ENCODE results near the gene SLC1A4. TPM values are rescaled to one million over a fixed set of nuclear protein-coding genes. Genes with fewer than 3 reads are reported as not detected.
A peak's percentile ranks its signal among the peaks of the same experiment; 100 is the strongest.

SLC1A4 gene
- total and polyA plus RNA-seq, 2 experiments from 2014 or later: 27.4 to 51.9 TPM

DNA sequence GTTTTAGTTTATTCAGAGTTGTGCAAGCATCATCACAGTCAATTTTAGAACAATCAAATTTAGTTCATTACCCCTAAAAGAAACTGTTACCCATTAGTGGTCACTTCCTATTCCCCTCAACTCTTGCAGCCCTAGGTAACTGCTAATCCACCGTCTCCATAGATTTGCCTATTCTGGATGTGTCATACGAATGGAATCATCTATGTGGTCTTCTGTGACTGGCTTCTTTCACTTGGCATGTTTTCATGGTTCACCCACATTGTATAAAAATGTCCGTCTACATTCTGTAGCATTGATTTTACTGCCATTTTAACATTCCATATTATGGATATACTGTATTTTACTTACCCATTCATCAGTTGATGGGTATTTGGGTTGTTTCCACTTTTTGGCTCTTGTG, 61.7 kb downstream of the SLC1A4 start:
- TF ChIP-seq EZH2 (IDR thresholded peaks at IDR 0.05; ENCODE audit: insufficient read depth, poor library complexity, severe bottlenecking): no peak
- no peak for TF ChIP-seq EZH2phosphoT487 (IDR thresholded peaks at IDR 0.05; ENCODE audit: insufficient read depth, low read depth)
- Histone ChIP-seq H3F3A (ENCODE audit: insufficient read depth) (no peaks in the 10 kb centered on the region), H3K4me2 (ENCODE audit: unreplicated experiment) (no peak overlapping the region), H2AFZ (no peak overlapping the region), H3K79me2 (ENCODE audit: insufficient read depth) (no peaks in the 10 kb centered on the region), H3K36me3 (ENCODE audit: low read depth) (no peaks in the 10 kb centered on the region), H4K20me1 (ENCODE audit: insufficient read depth) (no peaks in the 10 kb centered on the region), H3K4me3 (no peak overlapping the region), H3K27ac (no peak overlapping the region), H3K4me1 (ENCODE audit: insufficient read depth) (no peaks in the 10 kb centered on the region), H3K27me3 (replicated peaks; ENCODE audit: insufficient read depth) (no peaks in the 10 kb centered on the region), H3K9me2 (ENCODE audit: insufficient read depth) (no peaks in the 10 kb centered on the region), H3K9me3 (ENCODE audit: low read depth) (no peaks in the 10 kb centered on the region), H3K9ac (no peak overlapping the region)
- in situ Hi-C loops (cut with MboI): loop anchor here (25.0 kb wide), 1 partner anchor 511 kb away; no protein-coding TSS in a partner anchor
- DNase-seq: no peak
- WGBS, 2 experiments (ENCODE audit: low coverage in 1 of 2, low lambda C conversion rate in 2 of 2, missing lambda C conversion rate in 2 of 2): 82 to 90% methylated on average over 3 of the region's 3 CpGs

DNA sequence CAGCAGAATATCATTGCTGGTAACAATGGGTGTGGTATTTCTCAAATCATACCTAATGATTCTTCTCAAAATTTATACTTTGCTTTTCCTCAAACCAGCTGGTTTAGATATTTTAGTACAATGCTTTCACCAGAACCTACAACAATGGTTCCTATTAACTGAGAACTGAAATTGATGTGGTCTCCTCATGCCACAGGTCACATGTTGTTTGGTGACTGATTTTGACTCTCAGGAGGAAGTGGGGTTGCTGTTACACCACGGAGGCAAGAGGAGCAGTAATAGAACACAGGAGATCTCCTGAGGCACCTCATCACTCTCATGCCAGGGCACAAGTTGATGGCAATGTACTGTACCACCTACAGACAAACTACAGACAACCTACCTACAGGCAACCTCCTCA, 64.0 kb downstream of the SLC1A4 start:
- H3K4me1 ChIP-seq (ENCODE audit: insufficient read depth): peaks cover 7% of the 10 kb centered on the region; the same call in 1 of the 2 replicates
- no peaks in the 10 kb centered on the region for H4K20me1 ChIP-seq (ENCODE audit: insufficient read depth)
- WGBS, 2 experiments (ENCODE audit: low coverage in 1 of 2, low lambda C conversion rate in 2 of 2, missing lambda C conversion rate in 2 of 2): 0 to 7% methylated on average over 1 of the region's 1 CpG
- H3K9me3 ChIP-seq (ENCODE audit: low read depth): no peaks in the 10 kb centered on the region
- H3K27ac ChIP-seq: no peak overlapping the region
- H3K9ac ChIP-seq: no peak overlapping the region
- no peak overlapping the region for H2AFZ ChIP-seq
- H3K4me3 ChIP-seq: no peak overlapping the region
- H3K36me3 ChIP-seq (ENCODE audit: low read depth): no peaks in the 10 kb centered on the region
- no peak for DNase-seq
- TF ChIP-seq EZH2 (IDR thresholded peaks at IDR 0.05; ENCODE audit: insufficient read depth, poor library complexity, severe bottlenecking) (no peak), EZH2phosphoT487 (IDR thresholded peaks at IDR 0.05; ENCODE audit: insufficient read depth, low read depth) (no peak)
- no peaks in the 10 kb centered on the region for H3K27me3 ChIP-seq (replicated peaks; ENCODE audit: insufficient read depth)
- peaks cover 14% of the 10 kb centered on the region for H3K79me2 ChIP-seq (ENCODE audit: insufficient read depth)
- no peaks in the 10 kb centered on the region for H3K9me2 ChIP-seq (ENCODE audit: insufficient read depth)
- H3K4me2 ChIP-seq (ENCODE audit: unreplicated experiment): no peak overlapping the region
- in situ Hi-C loops (cut with MboI): loop anchor here (25.0 kb wide), 1 partner anchor 509 kb away; no protein-coding TSS in a partner anchor
- H3F3A ChIP-seq (ENCODE audit: insufficient read depth): no peaks in the 10 kb centered on the region

DNA sequence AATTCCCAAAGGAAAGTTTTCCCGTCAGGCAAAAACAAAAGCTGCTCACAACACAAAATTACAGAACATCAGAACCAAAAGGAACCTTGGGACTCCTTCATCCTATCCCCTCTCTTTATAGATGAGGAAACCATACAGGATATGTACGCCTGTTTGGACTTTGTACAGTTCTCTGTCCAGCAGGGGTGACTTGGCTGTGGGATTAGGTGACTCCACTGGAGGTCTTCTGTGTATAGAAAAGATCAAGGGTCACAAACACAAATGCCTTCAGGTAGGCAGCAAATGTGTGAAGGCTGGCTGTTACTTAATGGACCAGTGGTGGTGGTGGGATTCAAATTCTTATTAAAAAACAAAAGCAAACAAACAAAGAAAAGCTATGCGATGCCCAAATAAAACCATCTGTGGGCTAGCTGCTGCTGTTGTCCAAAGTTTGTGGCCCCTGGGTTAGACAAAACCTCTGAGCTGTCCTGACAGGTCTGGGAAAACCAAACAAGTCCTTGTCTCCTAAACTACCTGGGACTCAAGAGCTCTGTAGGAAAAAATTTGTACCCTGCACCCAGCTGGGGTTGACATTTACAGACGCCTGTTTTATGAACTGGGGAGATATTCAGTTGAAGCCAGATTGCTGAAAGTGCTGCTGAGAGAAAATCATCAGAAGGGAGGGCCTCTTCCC, 65.7 kb downstream of the SLC1A4 start:
- Histone ChIP-seq H3K79me2 (ENCODE audit: insufficient read depth) (peaks cover 31% of the 10 kb centered on the region), H3F3A (ENCODE audit: insufficient read depth) (no peaks in the 10 kb centered on the region), H4K20me1 (ENCODE audit: insufficient read depth) (no peaks in the 10 kb centered on the region), H3K4me3 (no peak overlapping the region), H3K36me3 (ENCODE audit: low read depth) (no peaks in the 10 kb centered on the region), H3K9me3 (ENCODE audit: low read depth) (no peaks in the 10 kb centered on the region), H3K9me2 (ENCODE audit: insufficient read depth) (no peaks in the 10 kb centered on the region), H3K9ac (no peak overlapping the region), H3K4me1 (ENCODE audit: insufficient read depth) (peaks cover 7% of the 10 kb centered on the region; the same call in 1 of the 2 replicates), H2AFZ (no peak overlapping the region), H3K27ac (no peak overlapping the region), H3K27me3 (replicated peaks; ENCODE audit: insufficient read depth) (no peaks in the 10 kb centered on the region), H3K4me2 (ENCODE audit: unreplicated experiment) (no peak overlapping the region)
- in situ Hi-C loops (cut with MboI): loop anchor here (25.0 kb wide), 1 partner anchor 507 kb away; no protein-coding TSS in a partner anchor
- TF ChIP-seq EZH2phosphoT487 (IDR thresholded peaks at IDR 0.05; ENCODE audit: insufficient read depth, low read depth): no peak
- no peak for TF ChIP-seq EZH2 (IDR thresholded peaks at IDR 0.05; ENCODE audit: insufficient read depth, poor library complexity, severe bottlenecking)
- DNase-seq: no peak
- 53 to 56% methylated on average over 4 of the region's 4 CpGs for WGBS, 2 experiments (ENCODE audit: low coverage in 1 of 2, low lambda C conversion rate in 2 of 2, missing lambda C conversion rate in 2 of 2)

DNA sequence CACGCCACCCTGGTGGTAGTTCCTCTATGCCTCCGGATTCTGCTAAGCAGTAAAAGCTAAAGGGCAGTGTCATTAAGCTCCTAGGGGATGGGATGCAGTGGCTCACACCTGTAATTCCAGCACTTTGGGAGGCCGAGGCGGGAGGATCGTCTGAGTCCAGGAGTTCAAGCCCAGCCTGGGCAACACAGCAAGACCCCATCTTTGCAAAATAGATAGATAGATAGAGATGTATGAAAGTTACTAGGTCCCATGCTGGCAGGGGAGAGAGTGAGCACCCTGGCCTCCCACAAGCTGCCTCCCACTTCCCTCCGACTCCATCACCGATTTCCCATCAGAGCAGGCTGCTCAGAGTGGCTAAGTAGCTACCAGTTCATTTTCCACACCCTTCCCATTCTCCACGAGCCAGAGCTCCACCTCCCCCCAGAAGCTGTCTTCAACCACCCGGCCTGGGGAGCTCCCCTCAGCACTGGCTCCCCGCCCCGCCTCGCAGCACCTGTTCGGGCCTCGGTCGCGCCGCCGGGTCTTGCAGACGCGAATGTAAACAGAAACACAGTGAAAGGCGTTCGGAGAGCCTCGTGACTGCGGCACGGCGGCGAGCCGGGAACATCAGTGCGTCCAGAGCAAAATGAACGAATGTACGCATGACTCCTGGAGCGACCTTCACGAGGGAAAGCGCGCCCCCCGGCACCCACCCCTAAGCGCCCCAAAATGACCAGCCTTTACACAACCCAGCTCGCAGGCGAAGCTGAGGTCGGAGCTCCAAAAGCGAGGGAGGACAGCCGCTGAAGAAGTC, 66.4 kb downstream of the SLC1A4 start:
- WGBS, 2 experiments (ENCODE audit: low coverage in 1 of 2, low lambda C conversion rate in 2 of 2, missing lambda C conversion rate in 2 of 2): 6 to 7% methylated on average over 42 of the region's 42 CpGs
- no peak overlapping the region for H3K27ac ChIP-seq
- in situ Hi-C loops (cut with MboI): loop anchor here (25.0 kb wide), 1 partner anchor 507 kb away; no protein-coding TSS in a partner anchor

More for the DNA sequence above, 66.4 kb downstream of the SLC1A4 start:
- Histone ChIP-seq H3K27me3 (replicated peaks; ENCODE audit: insufficient read depth) (no peaks in the 10 kb centered on the region), H3K4me1 (ENCODE audit: insufficient read depth) (peaks cover 7% of the 10 kb centered on the region; the same call in 1 of the 2 replicates), H3F3A (ENCODE audit: insufficient read depth) (no peaks in the 10 kb centered on the region), H3K4me2 (ENCODE audit: unreplicated experiment) (peak overlapping the region; percentile 98), H2AFZ (peak overlapping the region; percentile 98), H4K20me1 (ENCODE audit: insufficient read depth) (no peaks in the 10 kb centered on the region), H3K79me2 (ENCODE audit: insufficient read depth) (peaks cover 38% of the 10 kb centered on the region), H3K4me3 (peak overlapping the region; percentile 90), H3K9me2 (ENCODE audit: insufficient read depth) (no peaks in the 10 kb centered on the region), H3K9me3 (ENCODE audit: low read depth) (no peaks in the 10 kb centered on the region), H3K9ac (peak overlapping the region; percentile 72), H3K36me3 (ENCODE audit: low read depth) (no peaks in the 10 kb centered on the region)
- TF ChIP-seq EZH2phosphoT487 (IDR thresholded peaks at IDR 0.05; ENCODE audit: insufficient read depth, low read depth) (no peak), EZH2 (IDR thresholded peaks at IDR 0.05; ENCODE audit: insufficient read depth, poor library complexity, severe bottlenecking) (no peak)
- DNase-seq: no peak
